HepG2 (cell line): ENCODE data around the gene PTPRH. TPM values are rescaled to one million over a fixed set of nuclear protein-coding genes. Genes with fewer than 3 reads are reported as not detected.

Experiments
- CHCHD3 ChIP-seq: sonication (generic); formaldehyde crosslinking; IDR thresholded peaks from 2 replicates; pipeline ENCODE4 v1.8.0; 2022; ENCODE audit warnings: mild to moderate bottlenecking, missing genetic modification reagents, moderate library complexity
- CREM ChIP-seq, 2 experiments: sonication (generic) in 1 of 2; formaldehyde crosslinking in 1 of 2; IDR thresholded peaks; 2 replicates each; pipeline versions ENCODE4 v1.4.0 to v1.6.1; 2016 to 2020; ENCODE audit warnings: antibody characterized with exemption in 1 of 2, mild to moderate bottlenecking in 1 of 2, missing genetic modification reagents in 1 of 2
- DPF2 ChIP-seq: sonication (generic); formaldehyde crosslinking; IDR thresholded peaks from 2 replicates; pipeline ENCODE4 v1.4.0; 2020; ENCODE audit warnings: mild to moderate bottlenecking, low read depth, missing genetic modification reagents, borderline replicate concordance
- EED ChIP-seq: sonication (generic); formaldehyde crosslinking; IDR thresholded peaks from 2 replicates; pipeline ENCODE4 v1.5.0; 2020; ENCODE audit warnings: mild to moderate bottlenecking, missing genetic modification reagents
- FOXA3 ChIP-seq: IDR thresholded peaks from 2 replicates; pipeline ENCODE4 v1.6.1; 2016; ENCODE audit warnings: missing genetic modification reagents, missing compliant biosample characterization
- FOXO1 ChIP-seq: sonication (generic); formaldehyde crosslinking; IDR thresholded peaks from 2 replicates; pipeline ENCODE4 v1.4.0; 2020; ENCODE audit warnings: missing genetic modification reagents
- HIC2 ChIP-seq: sonication (generic); formaldehyde crosslinking; IDR thresholded peaks from 2 replicates; pipeline ENCODE4 v1.9.0; 2022; ENCODE audit warnings: low read depth, missing genetic modification reagents
- NFIB ChIP-seq: sonication (generic); formaldehyde crosslinking; IDR thresholded peaks from 2 replicates; pipeline ENCODE4 v1.9.0; 2021; ENCODE audit warnings: missing genetic modification reagents, mild to moderate bottlenecking, borderline replicate concordance
- RBFOX2 ChIP-seq: fragments of 200-400 bp; formaldehyde crosslinking; IDR thresholded peaks from 2 replicates; pipeline ENCODE4 v1.6.1; 2017; ENCODE audit warnings: low read depth, mild to moderate bottlenecking, low read length
- YEATS4 ChIP-seq: sonication (generic); formaldehyde crosslinking; IDR thresholded peaks from 2 replicates; pipeline ENCODE4 v1.4.0; 2020; ENCODE audit warnings: missing genetic modification reagents, borderline replicate concordance
- ZBTB7A ChIP-seq: sonication (generic); formaldehyde crosslinking; IDR thresholded peaks from 2 replicates; pipeline ENCODE4 v1.8.0; 2022; ENCODE audit warnings: mild to moderate bottlenecking, missing genetic modification reagents
- ZEB1 ChIP-seq: IDR thresholded peaks from 2 replicates; pipeline ENCODE4 v1.6.1; 2012; ENCODE audit warnings: mild to moderate bottlenecking, low read depth, inconsistent platforms; ENCODE audit not compliant: insufficient replicate concordance
- ZFP91 ChIP-seq: sonication (generic); formaldehyde crosslinking; IDR thresholded peaks from 2 replicates; pipeline ENCODE4 v1.9.0; 2022; ENCODE audit warnings: missing genetic modification reagents, mild to moderate bottlenecking, borderline replicate concordance
- ZGPAT ChIP-seq: IDR thresholded peaks from 2 replicates; pipeline ENCODE4 v1.6.1; 2016; ENCODE audit warnings: mild to moderate bottlenecking
- ZNF263 ChIP-seq: sonication (generic); formaldehyde crosslinking; IDR thresholded peaks from 2 replicates; pipeline ENCODE4 v1.4.0; 2020; ENCODE audit warnings: missing genetic modification reagents
- ZNF607 ChIP-seq: sonication (generic); formaldehyde crosslinking; IDR thresholded peaks from 2 replicates; pipeline ENCODE4 v1.5.1; 2020; ENCODE audit warnings: missing genetic modification reagents, mild to moderate bottlenecking, borderline replicate concordance
- ZNF687 ChIP-seq: sonication (generic); formaldehyde crosslinking; IDR thresholded peaks from 2 replicates; pipeline ENCODE4 v1.5.1; 2020; ENCODE audit warnings: mild to moderate bottlenecking, missing genetic modification reagents, moderate library complexity
- ZNF784 ChIP-seq: sonication (generic); formaldehyde crosslinking; IDR thresholded peaks from 2 replicates; pipeline ENCODE4 v1.5.1; 2020; ENCODE audit warnings: missing genetic modification reagents, mild to moderate bottlenecking, borderline replicate concordance
- polyA plus RNA-seq, 8 experiments: library from polyadenylated mRNA; depleted of rRNA in 3 of 8; stranded (reverse) in 7 of 8; unstranded in 1 of 8; fragments of >200 nt; fragmentation: Illumina TruSeq in 4 of 8; extraction: Trizol in 4 of 8; gene quantifications; 2 replicates each; pipeline versions ENCODE4 v1.2.1 to v1.2.3, GENCODE V29; 2011 to 2016; ENCODE audit warnings: low read depth in 4 of 8, missing spikeins in 1 of 8, mixed read lengths in 1 of 8; ENCODE audit not compliant: insufficient read depth in 1 of 8
- total RNA-seq, 5 experiments: library from RNA; depleted of rRNA; stranded (reverse); fragments of >200 nt; fragmentation: Illumina TruSeq; extraction: Trizol; gene quantifications; 2 replicates each; pipeline ENCODE4 v1.2.3, GENCODE V29; 2016; ENCODE audit warnings: low read depth in 1 of 5

The PTPRH gene
- total and polyA plus RNA-seq, 2 of the 13 experiments (the other 11 are each of a cell fraction or from before 2014, with no cell fraction given): 14.7 to 125 TPM

GRCh38 chr19:55209693-55210472 lies 582 bp upstream of the PTPRH start (continued):
- TF ChIP-seq NFIB (CRISPR knock-in tag) (no peak), ZFP91 (CRISPR knock-in tag) (peak; percentile 56; the same call in 1 of the 2 replicates), RBFOX2 (peak; percentile 56; the same call in 1 of the 2 replicates), FOXO1 (peak; percentile 30; the same call in 1 of the 2 replicates), ZNF263 (CRISPR knock-in tag) (peak; percentile 89), CREM (IDR thresholded peaks at IDR 0.05) (peak; percentile 62), CREM (CRISPR knock-in tag; IDR thresholded peaks at IDR 0.05) (no peak), ZEB1 (peak; percentile 73), ZNF784 (CRISPR knock-in tag) (no peak), ZBTB7A (peak; percentile 45; the same call in 1 of the 2 replicates), YEATS4 (CRISPR knock-in tag) (0 out of 2 replicates have a peak, but pooled peaks have one; percentile 37), CHCHD3 (CRISPR knock-in tag) (no peak; the same call in 1 of the 2 replicates), ZNF687 (CRISPR knock-in tag) (peak; percentile 98), FOXA3 (CRISPR knock-in tag) (peak; percentile 84), DPF2 (CRISPR knock-in tag) (no peak), ZGPAT (CRISPR knock-in tag) (no peak; the same call in 1 of the 2 replicates), EED (CRISPR knock-in tag) (no peak), ZNF607 (CRISPR knock-in tag) (peak; percentile 78), HIC2 (CRISPR knock-in tag) (0 out of 2 replicates have a peak, but pooled peaks have one; percentile 6)
